HG03095 (cell line): ENCODE measurements around the gene RAB3C.
"Not testable (repeated sequence)": the region's sequence is repeated elsewhere in the genome, so short reads cannot be mapped to it uniquely, and the experiment has no call there.

Experiments
- ATAC-seq: cut with Tn5 transposase; IDR thresholded peaks from one replicate; pipeline ENCODE4 v1.9.1; 2021; ENCODE audit warnings: moderate library complexity; ENCODE audit not compliant: unreplicated experiment

The RAB3C gene

DNA sequence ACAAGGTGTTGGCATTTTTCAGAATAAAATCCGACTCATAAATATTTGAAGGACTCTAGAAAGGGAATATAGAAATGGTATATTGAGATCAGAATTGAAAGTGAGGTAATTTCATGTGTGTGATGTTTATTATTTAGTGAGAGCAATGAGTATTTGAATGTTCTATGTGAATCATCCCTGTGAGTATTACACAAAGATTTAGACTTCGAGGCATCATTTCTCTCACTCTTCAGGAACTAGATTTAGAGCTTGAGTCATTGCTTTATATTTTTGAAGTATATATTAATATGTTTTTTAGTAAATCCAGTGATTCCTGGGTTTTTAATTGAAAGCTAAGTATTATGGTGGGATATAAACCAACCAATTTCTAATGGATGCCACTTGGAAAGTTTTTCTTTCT lies 91.2 kb downstream of the RAB3C start:
- no peak for ATAC-seq

DNA sequence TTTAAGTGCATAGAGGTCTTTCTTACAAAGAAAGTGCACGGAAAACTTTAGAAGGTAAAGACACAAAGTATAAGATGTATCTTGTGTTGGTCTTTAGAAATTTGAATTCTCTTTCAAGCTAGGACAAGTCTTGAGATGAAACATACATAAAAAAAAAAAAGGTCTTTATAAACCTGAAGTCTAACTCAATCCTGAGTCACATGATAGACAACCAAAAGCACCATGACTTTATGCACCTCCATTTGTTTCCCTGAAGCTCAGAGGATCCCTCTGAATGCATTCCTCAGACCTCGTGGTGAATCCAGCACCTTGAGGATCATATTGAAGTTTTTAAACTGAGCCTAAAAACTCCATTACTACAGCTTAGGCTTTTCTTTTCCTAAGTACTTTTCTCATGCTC lies 91.8 kb downstream of the RAB3C start:
- ATAC-seq = no peak

DNA sequence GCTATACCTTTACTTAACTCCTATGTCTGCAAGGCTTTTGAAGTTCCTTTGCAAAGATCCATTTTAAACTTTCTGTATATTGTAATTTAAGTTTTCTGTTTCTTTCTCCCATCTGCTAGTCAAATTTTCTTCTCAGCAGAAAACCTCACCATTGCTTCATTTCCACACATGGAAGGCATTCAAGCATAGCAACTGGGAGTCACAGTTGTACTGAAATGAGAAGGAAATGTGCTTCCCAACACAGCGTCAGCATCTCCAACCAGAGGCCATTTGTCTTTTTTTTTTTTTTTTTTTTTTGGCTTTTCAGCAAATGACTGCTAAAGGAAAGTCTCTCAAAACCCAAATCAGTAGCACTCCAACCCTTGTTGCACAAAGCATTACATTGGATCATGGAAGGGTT lies 92.5 kb downstream of the RAB3C start:
- no peak for ATAC-seq

DNA sequence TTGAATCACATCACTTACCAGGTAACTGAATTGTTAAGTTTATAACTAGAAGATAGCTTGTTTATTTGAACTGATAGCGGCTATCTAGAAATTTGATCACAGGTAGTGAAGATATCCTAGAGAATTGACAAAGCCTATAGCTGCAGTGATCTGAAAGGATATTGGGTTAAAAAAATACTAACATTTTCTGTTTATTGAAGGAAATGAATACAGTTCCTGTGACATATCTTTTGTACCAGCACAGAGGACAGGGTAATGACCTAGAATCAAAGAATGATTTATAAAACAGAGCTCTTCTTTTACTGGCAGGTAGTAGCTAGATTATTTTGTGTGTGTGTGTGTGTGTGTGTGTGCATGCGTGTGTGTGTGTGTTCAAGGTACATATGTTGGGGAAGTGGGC lies 94.8 kb downstream of the RAB3C start:
- no peak for ATAC-seq

DNA sequence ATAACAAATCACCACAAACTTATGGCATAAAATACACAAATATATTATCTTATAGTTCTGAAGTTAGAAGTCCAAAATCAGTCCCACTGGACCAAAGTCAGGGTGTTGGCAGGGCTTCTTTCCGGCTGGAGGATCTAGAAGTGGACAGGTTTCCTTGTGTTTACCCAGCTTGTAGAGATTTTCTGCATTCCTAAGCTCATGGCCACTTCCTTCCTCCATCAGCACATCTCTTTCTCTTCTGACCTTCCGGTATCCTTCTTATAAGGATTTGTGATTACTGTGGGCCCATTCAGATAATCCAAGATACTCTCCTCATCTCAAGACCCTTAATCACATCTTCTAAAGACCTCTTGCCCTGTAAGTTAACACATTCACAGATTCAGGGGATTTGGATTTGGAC lies 97.6 kb downstream of the RAB3C start:
- no peak for ATAC-seq

DNA sequence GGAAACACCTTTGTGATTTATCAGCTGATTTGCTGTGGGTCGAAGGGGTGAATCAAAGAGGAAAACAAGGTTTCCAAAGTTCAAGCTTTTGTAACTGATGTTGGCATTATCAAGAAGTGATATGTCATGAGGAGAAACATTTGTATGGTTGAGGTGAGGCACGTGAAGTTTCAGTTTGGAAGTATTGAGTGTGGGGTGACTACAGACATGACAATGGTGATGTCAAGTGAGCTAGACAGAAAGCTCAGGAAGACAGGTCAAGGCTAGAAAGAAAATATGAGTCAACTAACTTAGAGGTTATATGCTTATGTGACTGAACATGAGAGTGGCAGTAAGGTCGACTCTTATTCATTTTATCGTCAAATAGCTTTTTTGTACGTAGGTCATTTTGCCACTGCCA lies 99.1 kb downstream of the RAB3C start:
- ATAC-seq = no peak

DNA sequence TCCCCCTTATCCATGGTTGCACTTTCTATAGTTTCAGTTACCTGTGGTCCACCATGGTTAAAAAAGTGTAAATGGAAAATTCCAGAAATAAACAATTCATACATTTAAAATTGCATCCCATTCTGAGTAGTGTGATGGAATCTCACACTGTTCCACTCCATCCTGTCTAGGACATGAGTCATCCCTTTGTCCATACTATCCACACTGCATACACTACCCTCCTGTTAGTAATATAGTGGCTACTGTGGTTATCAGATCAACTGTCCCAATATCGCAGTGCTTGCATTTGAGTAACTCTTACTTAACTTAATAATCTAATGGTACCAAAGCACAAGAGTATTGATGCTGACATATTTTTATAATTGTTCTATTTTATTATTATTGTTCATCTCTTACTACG lies 100.7 kb downstream of the RAB3C start:
- ATAC-seq = no peak

DNA sequence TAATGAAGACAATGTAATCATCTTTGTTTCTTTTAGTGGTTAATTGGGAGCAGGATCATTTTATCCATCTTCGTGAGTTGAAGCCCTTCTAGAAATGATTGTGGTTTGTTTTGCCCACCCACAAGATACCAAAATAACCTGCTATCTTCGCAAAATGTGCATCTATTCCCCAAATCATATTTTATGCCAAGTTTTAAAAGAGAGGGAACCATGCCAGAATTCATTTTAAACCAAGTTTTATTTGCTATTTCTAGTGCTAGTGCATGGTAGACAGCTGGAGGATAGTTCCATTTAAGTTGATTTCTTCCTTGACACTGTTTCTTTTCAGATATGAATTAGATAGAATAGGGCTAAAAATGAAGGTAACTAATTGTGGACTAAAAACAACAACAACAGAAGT lies 104.2 kb downstream of the RAB3C start:
- ATAC-seq = no peak

DNA sequence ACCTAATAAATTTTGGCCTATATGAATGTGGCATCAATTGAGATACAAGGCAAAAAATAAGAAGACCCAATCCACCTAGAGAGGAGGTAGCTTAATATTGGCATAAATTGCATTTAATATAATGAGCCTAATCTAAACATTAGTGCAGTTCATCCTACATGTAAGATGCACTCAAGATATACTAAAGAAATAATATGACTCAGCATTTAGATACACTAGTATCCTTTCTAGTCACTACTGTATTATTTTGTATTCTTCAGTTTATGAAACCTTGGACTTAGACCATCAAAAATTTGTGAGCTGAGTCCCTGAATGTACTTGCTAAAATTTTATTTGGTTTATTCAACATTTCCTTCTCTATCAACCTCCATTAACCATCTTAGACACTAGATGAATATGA lies 104.7 kb downstream of the RAB3C start:
- ATAC-seq = no peak

DNA sequence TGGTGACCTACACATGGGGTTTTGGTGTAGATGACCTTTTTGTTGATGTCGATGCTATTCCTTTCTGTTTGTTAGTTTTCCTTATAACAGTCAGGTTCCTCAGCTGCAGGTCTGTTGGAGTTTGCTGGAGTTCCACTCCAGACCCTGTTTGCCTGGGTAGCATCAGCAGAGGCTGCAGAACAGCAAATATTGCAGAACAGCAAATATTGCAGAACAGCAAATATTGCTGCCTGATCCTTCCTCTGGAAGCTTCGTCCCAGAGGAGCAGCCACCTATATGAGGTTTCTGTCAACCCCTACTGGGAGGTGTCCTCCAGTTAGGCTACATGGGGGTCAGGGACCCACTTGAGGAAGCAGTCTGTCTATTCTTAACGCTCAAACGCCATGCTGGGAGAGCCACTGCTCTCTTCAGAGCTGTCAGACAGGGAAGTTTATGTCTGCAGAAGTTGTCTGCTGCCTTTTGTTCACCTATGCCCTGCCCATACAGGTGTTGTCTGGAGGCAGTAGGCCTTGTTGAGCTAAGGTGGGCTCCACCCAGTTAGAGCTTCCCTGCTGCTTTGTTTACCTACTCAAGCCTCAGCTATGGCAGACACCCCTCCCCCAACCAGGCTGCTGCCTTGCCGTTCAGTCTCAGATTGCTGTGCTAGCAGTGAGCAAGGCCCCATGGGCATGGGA lies 116.3 kb downstream of the RAB3C start:
- ATAC-seq = not testable (repeated sequence)

DNA sequence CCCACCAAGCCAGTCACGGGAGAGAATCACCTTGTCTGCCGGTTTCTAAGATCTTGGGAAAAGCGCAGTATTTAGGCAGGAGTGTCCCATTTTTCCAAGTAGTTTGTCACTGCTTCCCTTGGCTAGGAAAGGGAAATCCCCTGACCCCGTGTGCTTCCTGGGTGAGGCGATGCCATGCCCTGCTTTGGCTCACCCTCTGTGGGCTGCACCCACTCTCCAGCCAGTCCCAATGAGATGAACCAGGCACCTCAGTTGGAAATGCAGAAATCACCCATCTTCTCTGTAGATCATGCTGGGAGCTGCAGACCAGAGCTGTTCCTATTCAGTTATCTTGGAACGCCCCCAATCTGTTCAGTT lies 116.9 kb downstream of the RAB3C start:
- no peak for ATAC-seq

DNA sequence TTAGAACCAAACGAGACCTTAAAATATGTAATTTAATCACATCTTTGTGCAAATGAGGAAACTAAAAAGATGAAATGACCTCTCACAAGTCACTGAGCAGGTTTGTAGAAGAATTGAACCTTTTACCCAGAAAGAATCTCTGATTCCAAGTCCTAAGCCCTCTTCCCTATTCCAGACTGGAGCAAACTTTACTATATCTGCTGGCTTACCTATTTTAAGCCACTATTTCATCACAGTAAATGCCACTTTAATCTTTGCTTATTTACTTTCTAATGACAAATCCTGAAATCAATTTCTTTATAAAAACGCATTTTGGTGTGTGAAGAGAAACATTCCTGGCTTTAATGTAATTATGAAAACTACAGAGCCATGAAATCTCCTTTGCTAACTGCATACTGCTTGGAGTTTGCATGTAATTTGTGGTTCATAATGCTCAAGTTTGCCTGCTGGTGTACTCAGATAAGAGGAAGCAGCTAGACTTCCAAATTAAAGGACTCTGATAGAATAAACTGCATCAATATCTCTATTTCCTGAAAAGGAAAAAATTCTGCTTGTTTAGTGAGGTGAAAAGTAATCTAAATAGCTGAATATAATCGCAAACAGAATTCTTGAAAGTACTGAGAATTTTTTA lies 121.2 kb downstream of the RAB3C start:
- no peak for ATAC-seq

DNA sequence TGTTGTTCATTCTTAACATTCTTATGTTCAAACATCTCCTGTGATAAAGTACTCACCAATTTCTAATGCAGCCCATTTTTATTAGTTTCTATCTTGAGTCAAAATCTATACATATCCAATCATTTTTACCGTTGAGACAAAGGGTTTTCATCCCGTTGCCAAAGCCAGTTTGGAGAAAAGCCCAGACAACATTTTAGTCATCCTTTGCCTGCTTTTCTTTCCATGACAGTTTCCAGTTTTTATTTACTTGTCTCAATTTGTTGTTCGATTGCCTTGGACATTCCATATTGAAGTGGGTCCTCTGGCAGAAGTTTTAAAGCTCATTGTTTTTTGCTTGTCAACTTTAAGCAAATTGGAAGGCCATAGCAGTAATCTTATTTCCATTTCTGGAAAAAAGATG lies 123.9 kb downstream of the RAB3C start:
- ATAC-seq = no peak

DNA sequence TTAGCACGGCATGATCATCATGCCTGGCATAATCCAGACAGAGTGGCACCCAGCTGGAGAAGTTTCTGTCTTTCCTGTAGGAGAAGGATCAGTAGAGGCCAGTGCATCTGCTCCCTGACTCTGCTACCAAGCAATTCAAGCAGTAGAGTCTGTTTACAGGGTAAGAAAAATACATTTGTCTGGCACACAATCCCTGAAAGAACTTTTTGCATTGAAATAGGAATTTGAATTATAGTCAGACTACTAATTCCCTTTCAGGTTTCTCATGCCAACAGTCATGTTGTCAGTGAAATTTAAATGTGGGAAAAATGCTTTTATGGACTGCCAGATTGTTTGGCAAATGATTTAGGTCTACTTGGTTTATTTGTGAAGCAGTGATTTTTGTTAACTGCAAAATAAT lies 125.6 kb downstream of the RAB3C start:
- no peak for ATAC-seq

DNA sequence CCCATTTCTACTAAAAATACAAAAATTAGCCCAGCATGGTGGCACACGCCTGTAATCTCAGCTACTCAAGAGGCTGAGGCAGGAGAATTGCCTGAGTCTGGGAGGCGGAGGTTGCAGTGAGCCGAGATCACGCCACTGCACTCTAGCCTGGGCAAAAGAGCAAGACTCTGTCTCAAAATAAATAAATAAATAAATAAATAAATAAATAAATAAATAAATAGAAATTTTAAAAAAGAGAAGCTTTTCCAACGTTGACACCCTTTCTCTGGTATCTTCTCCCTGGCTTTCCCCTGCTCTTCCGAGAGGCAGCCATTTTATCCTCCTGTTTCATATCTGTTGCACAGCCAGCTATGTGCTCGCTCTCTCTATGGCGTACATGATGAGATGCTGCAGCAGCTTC lies 127.5 kb downstream of the RAB3C start:
- not testable (repeated sequence) for ATAC-seq

DNA sequence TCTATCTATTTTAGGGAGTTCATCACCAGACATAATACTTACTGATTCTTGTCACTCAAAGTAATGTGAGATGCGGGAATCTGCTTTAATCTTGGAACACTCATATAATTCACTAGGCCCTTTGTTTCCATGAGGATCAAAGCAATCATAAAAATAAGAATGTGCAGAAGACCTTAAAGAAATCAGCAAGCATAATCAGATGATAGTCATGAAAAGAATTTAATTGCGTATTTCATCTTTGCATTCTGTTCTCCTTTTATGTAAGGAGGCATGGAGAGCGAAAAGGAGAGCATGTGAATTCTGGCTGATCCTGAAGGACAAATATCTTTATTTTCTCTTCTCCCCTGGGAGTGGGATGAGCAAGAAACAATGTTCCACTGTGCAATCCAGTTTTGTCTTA lies 128.0 kb downstream of the RAB3C start:
- ATAC-seq = no peak

DNA sequence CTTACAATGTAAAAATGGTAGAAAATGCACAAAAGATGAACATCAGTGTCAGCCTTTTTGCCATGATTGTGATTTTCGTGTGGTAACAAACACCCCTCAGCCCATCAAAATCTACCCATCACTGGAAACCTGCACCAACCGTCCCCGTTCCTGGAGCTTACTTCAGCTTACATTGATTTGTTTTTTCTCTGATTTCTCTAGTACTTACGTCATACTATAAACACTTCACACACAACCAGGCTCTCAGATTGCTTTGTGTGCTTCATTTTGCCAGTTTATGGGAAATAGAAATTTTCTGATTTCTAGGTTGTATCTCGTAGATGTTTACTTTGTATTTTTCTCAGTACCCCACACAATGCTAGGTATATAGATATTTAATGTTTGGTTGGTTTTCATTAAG lies 129.1 kb downstream of the RAB3C start:
- ATAC-seq = no peak

DNA sequence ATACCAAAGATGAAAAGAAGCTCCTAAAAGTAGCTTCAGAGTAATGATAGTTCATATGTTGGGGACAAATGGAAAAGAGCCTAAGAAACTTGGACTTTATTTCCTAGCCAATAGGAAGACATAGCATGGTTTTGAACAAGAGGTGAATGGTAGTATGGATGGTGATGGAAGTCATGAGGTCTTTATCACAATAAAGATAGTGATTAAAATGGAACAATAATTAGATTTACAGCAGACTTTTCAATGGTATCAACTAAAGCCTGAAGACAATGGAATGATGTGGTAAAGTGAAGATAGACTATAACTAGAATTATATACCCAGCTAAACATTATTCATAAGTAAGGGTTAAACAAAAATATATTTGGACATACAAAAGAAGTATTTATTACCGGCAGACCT lies 131.2 kb downstream of the RAB3C start:
- no peak for ATAC-seq

DNA sequence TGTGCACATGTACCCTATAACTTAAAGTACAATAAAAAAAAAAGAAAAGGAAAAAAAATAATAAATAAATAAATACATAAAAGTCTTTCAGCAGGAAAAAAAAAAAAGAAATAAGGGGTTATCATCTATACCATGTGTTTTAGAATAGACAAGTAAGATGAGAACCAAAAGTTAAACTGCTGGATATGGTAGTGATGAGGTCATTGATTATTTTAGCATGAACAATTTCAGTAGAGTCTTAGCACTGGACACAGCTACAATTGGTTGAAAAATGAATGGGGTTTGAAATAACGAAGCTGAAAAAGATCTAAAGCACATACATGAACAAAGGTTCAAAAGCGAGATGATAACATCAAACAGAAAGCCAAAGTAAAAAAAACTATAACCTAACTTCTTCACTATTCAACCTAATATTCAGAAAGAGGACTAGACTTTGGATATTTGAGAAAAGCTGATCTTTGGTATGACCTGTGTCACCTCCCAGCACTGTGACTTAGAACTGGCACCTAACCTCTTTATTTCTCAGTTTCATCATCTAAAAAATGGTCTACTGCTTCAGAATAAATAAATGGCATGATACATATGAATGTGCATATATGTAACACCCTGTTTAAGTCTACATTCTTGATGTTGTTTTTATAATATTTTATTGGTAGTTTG lies 133.3 kb downstream of the RAB3C start:
- no peak for ATAC-seq

DNA sequence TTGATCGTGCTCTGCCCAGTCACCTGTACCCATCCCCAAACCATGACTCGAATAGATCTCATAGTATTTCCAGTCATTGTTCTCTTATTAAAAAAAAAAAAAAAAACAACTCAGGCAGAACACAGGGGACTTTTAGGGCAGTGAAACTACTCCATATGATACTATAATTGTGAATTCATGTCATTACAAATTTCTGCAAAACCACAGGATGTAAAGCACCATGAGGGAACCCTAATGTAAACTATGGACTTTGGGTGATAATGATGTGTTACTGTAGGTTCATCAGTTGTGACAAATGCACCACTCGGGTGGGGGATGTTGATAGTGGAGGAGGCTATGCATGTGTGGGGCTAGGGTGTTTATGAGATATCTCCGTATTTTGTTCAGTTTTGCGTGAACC lies 133.8 kb downstream of the RAB3C start:
- no peak for ATAC-seq

DNA sequence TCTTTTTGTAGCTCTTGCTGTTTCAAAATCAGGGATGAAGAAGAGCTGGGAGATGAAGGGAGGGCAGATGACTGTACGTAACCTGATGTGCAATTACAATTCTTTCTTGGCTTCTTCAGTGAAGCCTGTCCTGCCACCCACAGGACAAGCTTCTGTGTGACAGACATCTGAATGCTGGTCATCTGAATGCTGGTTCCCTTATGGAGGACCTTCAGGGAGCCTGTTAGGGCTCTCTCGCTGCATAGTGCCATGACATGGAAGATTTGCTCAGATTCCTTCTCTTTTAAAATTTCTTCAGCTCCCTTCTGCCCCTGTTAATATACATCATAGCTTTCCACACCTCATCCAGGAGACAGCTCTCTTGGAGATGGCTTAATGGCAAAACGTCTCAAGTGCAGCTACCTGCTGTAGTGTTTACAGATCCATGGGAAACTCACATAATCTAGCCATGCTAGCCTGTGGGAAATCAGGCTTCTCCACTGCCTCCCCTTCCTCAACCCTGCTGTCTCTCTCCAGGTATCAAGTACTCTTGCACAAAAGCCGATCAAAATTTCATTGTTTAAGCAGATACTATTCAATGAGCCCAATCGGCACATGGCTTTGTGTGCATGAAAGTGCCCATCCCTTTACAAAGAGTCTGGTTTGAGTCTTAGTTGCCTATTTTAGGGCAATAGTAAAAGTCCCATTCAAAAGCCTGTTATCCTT lies 134.6 kb downstream of the RAB3C start:
- no peak for ATAC-seq
